ENCODE results near the gene TEX54.
A peak's percentile ranks its signal among the peaks of the same experiment; 100 is the strongest.

Gene TEX54

DNA sequence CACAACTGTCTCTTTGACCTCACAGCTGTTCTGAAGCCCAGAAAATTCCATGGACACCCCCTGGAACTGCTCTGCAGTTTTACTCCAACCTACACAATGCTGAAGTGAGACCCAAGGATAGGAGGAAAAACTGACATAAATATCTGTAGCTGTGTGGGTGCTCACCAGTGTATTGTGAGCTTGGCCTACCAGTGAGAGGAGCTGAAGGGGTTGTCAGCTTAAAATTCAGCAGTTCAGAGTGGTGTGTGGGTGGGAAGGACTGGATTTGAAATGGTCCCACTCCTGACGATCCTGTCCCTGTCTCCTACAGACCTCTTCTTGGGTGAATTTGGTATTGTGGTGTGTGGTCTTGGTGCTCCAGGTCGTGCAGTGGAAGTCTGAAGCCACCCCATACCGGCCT is 43.1 kb downstream of the TEX54 start:
- TF ChIP-seq, protein P1, sequence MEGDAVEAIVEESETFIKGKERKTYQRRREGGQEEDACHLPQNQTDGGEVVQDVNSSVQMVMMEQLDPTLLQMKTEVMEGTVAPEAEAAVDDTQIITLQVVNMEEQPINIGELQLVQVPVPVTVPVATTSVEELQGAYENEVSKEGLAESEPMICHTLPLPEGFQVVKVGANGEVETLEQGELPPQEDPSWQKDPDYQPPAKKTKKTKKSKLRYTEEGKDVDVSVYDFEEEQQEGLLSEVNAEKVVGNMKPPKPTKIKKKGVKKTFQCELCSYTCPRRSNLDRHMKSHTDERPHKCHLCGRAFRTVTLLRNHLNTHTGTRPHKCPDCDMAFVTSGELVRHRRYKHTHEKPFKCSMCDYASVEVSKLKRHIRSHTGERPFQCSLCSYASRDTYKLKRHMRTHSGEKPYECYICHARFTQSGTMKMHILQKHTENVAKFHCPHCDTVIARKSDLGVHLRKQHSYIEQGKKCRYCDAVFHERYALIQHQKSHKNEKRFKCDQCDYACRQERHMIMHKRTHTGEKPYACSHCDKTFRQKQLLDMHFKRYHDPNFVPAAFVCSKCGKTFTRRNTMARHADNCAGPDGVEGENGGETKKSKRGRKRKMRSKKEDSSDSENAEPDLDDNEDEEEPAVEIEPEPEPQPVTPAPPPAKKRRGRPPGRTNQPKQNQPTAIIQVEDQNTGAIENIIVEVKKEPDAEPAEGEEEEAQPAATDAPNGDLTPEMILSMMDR (conservative IDR thresholded peaks at IDR 0.05; ENCODE audit: low read depth): no peak
- CTCF ChIA-PET: no interaction called here
- DNase-seq (ENCODE audit: low spot score): no peak
- POLR2A ChIA-PET (ENCODE audit: low non-redundant PET): no interaction called here
- peak overlapping the region; percentile 99 for H3K27ac ChIP-seq

DNA sequence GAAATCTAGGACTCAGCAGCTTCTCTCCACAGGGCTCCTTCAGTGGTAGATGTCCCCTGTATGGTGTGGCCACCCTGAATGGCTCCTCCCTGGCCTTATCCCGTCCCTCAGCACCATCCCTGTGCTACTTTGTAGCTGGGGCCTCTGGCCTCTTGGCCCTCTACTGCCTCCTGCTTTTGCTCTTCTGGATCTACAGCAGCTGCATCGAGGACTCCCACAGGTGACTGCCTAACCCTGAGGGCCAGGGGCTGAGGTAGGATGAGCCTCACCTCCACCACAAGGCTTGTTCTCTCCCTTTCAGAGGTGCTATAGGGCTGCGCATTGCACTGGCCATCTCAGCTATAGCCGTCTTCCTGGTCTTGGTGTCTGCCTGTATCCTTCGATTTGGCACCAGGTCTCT is 43.6 kb downstream of the TEX54 start:
- POLR2A ChIA-PET (ENCODE audit: low non-redundant PET): no interaction called here
- CTCF ChIA-PET: interaction anchor here (0.5 kb wide), 1 partner anchor 16 kb away, joined by 3 read pairs; no protein-coding TSS in a partner anchor
- H3K27ac ChIP-seq: peak overlapping the region; percentile 99
- DNase-seq (ENCODE audit: low spot score): no peak
- TF ChIP-seq, protein P1 (conservative IDR thresholded peaks at IDR 0.05; ENCODE audit: low read depth): no peak

DNA sequence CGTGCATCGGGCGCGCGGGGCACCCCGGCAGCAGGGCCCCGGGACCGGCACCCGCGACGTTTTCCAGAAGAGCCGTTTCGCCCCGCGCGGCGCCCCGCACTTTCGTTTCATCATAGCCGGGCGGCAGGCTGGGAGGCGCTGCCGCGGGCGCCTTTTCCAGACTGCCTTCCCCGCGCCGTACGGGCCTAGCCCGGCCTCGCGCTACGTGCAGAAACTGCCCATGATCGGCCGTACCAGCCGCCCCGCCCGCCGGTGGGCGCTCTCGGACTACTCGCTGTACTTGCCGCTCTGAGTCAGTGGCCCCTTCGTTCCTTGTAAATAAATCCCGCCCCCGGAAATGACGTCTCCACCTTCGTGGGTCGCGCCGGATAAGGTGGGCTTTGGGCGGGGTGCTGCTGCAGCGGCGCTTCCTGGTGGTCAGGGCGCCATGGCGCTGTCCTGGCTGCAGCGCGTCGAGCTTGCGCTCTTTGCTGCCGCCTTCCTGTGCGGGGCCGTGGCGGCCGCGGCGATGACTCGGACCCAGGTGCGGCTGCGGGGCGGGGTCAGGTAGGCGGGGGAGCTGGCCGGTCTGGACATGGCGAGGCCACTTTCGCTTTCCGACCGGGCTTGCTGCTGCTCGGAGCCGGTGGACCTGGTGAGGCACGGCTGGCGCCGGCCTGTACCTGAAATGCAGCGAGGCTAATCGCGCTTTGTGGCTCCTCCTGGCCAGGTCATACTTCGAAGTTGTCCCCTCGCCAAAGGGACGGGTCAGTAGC is 45.5 kb downstream of the TEX54 start, which contains the start of gene TMEM179B:
Gene TMEM179B, plus strand, starts transcription at position 398 of the 755 bp plus-strand sequence. Its CDS starts 30 bp downstream, at position 428.
- H3K27ac ChIP-seq: peak within 1 kb of the TSS; percentile 99
- TF ChIP-seq, protein P1 (conservative IDR thresholded peaks at IDR 0.05; ENCODE audit: low read depth): peak; percentile 11
- CTCF ChIA-PET: interaction anchor here (0.5 to 2.1 kb wide), 32 partner anchors 8 to 579 kb away, joined by 3 to 41 read pairs (median 4); partner anchors contain the start of genes C11orf98, LBHD1, SCGB2A1 and SLC3A2
- peak; percentile 94 for DNase-seq (ENCODE audit: low spot score)
- POLR2A ChIA-PET (ENCODE audit: low non-redundant PET): interaction anchor here (0.6 to 1.5 kb wide), 3 partner anchors 53 to 71 kb away, joined by 3 to 5 read pairs (median 3); no protein-coding TSS in a partner anchor

DNA sequence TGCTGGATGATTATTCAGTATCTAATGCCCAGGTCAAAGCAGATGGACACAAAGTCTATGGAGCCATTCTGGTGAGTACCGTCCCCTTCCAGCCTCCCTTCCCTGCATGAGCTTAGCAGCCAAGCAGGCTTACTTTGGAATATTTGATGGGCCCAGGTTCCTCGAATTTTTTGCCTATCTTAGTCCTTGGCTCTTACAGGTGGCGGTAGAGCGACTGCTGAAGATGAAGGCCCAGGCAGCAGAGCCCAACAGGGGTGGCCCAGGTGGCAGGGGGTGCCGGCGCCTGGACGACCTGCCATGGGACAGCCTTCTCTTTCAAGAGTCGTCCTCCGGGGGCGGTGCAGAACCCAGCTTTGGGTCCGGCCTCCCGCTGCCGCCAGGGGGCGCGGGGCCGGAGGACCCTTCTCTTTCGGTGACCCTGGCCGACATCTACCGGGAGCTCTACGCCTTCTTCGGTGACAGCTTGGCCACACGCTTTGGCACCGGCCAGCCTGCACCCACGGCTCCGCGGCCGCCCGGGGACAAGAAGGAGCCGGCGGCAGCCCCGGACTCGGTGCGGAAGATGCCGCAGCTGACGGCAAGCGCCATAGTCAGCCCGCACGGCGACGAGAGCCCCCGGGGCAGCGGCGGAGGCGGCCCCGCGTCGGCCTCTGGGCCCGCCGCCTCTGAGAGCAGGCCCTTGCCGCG is 46.2 kb downstream of the TEX54 start:
- TF ChIP-seq, protein P1 (conservative IDR thresholded peaks at IDR 0.05; ENCODE audit: low read depth): peak; percentile 93
- ChIA-PET CTCF (interaction anchor here (0.5 to 2.1 kb wide), 29 partner anchors 8 to 396 kb away, joined by 3 to 41 read pairs (median 5); partner anchors contain the start of genes C11orf98, HNRNPUL2, LBHD1 and SLC3A2), POLR2A (ENCODE audit: low non-redundant PET) (interaction anchor here (0.6 to 1.5 kb wide), 3 partner anchors 32 to 71 kb away, joined by 3 to 5 read pairs (median 4); partner anchors contain the start of gene ZBTB3)
- peak overlapping the region; percentile 99 for H3K27ac ChIP-seq
- DNase-seq (ENCODE audit: low spot score): peak; percentile 82

DNA sequence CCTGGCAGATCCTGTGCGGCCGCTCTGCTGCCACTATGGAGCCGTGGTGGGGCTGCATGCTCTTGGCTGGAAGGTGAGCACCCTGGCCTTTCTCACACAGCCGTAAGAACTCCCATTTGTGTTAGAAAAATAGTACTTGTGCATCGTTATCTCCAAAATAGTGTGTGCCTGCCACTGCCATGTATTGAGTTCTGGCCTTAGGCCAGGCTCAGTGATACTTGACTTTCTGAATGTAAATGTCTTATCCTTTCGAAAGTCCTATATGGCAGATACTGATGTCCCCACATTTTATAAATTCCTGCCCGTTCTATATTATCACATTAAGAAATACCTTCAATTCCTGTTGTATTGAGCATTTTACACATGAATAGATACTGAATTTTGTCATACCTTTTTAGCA is 49.9 kb downstream of the TEX54 start:
- no peak for DNase-seq (ENCODE audit: low spot score)
- ChIA-PET CTCF (no interaction called here), POLR2A (ENCODE audit: low non-redundant PET) (no interaction called here)
- TF ChIP-seq, protein P1 (conservative IDR thresholded peaks at IDR 0.05; ENCODE audit: low read depth): no peak
- H3K27ac ChIP-seq: peak overlapping the region; percentile 24; the same call in 1 of the 2 replicates
